Vagina (tissue), 2 donors: ENCODE measurements around the gene TERB1. TPM values are rescaled to one million over a fixed set of nuclear protein-coding genes. Genes with fewer than 3 reads are reported as not detected.

Experiments
- DNase-seq, 2 donors: peaks; one replicate each; pipeline ENCODE4 v3.0.0-alpha.2; 2017; ENCODE audit errors: extremely low spot score in 2 of 2
- H3K27ac ChIP-seq: fragments of 200-600 bp; sonication (generic); one replicate; pipeline ENCODE4 v1.5.1; 2019
- H3K27me3 ChIP-seq: fragments of 200-600 bp; sonication (generic); one replicate; pipeline ENCODE4 v1.5.1; 2019
- H3K36me3 ChIP-seq, 2 donors: fragments of 200-600 bp; sonication (generic); one replicate each; pipeline ENCODE4 v1.5.1; 2017 to 2019
- H3K4me1 ChIP-seq: fragments of 200-600 bp; sonication (generic); one replicate; pipeline ENCODE4 v1.5.1; 2019
- H3K4me3 ChIP-seq, 2 donors: fragments of 200-600 bp; sonication (generic); 1 replicate in 1 of 2; 2 replicates in 1 of 2; pipeline ENCODE4 v1.5.1; 2016 to 2019
- H3K9me3 ChIP-seq: fragments of 200-600 bp; sonication (generic); one replicate; pipeline ENCODE4 v1.5.1; 2019
- POLR2A ChIP-seq, 2 donors: fragments of 450-650 bp; IDR thresholded peaks; one replicate each; pipeline ENCODE4 v1.6.1; 2017; ENCODE audit warnings: antibody characterized with exemption in 2 of 2, mild to moderate bottlenecking in 2 of 2, moderate library complexity in 2 of 2
- POLR2AphosphoS5 ChIP-seq, 2 donors: sonication (generic); formaldehyde crosslinking; IDR thresholded peaks; one replicate each; pipeline ENCODE4 v1.9.0; 2017; ENCODE audit warnings: antibody characterized with exemption in 2 of 2, mild to moderate bottlenecking in 2 of 2, low read depth in 1 of 2; ENCODE audit not compliant: insufficient read depth in 1 of 2
- intact Hi-C: fragments of 100-400 bp; cut with DNase I; formaldehyde crosslinking; loops from one replicate; pipeline ENCODE4 v1.15.1; 2023
- total RNA-seq: library from RNA; depleted of rRNA; stranded (reverse); fragments of >200 nt; gene quantifications from one replicate; pipeline ENCODE4 v1.2.3, GENCODE V29; 2016
- TF ChIP-seq, protein P1 (sequence below), 3 experiments: fragments of 450-650 bp in 2 of 3; fragments of 200-600 bp in 1 of 3; sonication (generic) in 1 of 3; IDR thresholded peaks; one replicate each; pipeline ENCODE4 v1.5.1; 2017 to 2019; ENCODE audit warnings: antibody characterized with exemption in 3 of 3, mild to moderate bottlenecking in 2 of 3, moderate library complexity in 2 of 3

The TERB1 gene
- total RNA-seq, 1 donor from 2014 or later, result not detected

- Histone ChIP-seq H3K27me3 (no peaks in the 10 kb centered on the region), H3K4me3 (no peak overlapping the region), H3K27ac (no peak overlapping the region), H3K9me3 (no peaks in the 10 kb centered on the region), H3K4me1 (peaks cover 17% of the 10 kb centered on the region), H3K36me3 (no peaks in the 10 kb centered on the region)
- peak in 1 of 2 donors; percentile 37 for DNase-seq
- intact Hi-C loops, result no loop called here
- no peak for TF ChIP-seq POLR2A (IDR thresholded peaks at IDR 0.05)
- TF ChIP-seq, protein P1, sequence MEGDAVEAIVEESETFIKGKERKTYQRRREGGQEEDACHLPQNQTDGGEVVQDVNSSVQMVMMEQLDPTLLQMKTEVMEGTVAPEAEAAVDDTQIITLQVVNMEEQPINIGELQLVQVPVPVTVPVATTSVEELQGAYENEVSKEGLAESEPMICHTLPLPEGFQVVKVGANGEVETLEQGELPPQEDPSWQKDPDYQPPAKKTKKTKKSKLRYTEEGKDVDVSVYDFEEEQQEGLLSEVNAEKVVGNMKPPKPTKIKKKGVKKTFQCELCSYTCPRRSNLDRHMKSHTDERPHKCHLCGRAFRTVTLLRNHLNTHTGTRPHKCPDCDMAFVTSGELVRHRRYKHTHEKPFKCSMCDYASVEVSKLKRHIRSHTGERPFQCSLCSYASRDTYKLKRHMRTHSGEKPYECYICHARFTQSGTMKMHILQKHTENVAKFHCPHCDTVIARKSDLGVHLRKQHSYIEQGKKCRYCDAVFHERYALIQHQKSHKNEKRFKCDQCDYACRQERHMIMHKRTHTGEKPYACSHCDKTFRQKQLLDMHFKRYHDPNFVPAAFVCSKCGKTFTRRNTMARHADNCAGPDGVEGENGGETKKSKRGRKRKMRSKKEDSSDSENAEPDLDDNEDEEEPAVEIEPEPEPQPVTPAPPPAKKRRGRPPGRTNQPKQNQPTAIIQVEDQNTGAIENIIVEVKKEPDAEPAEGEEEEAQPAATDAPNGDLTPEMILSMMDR (IDR thresholded peaks at IDR 0.05), result no peak
- TF ChIP-seq POLR2AphosphoS5 (IDR thresholded peaks at IDR 0.05; ENCODE audit: insufficient read depth in 1 of 2, low read depth in 1 of 2), result no peak
These were observed 39.5 kb upstream of the TERB1 start for GRCh38 chr16:66840883-66841282.

- no peaks in the 10 kb centered on the region for H3K36me3 ChIP-seq
- H3K27ac ChIP-seq, result no peak overlapping the region
- no peaks in the 10 kb centered on the region for H3K27me3 ChIP-seq
- DNase-seq, result peak in 1 of 2 donors; percentile 13
- H3K4me3 ChIP-seq, result no peak overlapping the region
- H3K4me1 ChIP-seq, result peaks cover 5% of the 10 kb centered on the region
- TF ChIP-seq POLR2AphosphoS5 (IDR thresholded peaks at IDR 0.05; ENCODE audit: insufficient read depth in 1 of 2, low read depth in 1 of 2), result no peak
- no peak for TF ChIP-seq POLR2A (IDR thresholded peaks at IDR 0.05)
- TF ChIP-seq, protein P1 (IDR thresholded peaks at IDR 0.05), result no peak
- no peaks in the 10 kb centered on the region for H3K9me3 ChIP-seq
- intact Hi-C loops, result no loop called here
These were observed 33.4 kb upstream of the TERB1 start for GRCh38 chr16:66834746-66835145.

DNA sequence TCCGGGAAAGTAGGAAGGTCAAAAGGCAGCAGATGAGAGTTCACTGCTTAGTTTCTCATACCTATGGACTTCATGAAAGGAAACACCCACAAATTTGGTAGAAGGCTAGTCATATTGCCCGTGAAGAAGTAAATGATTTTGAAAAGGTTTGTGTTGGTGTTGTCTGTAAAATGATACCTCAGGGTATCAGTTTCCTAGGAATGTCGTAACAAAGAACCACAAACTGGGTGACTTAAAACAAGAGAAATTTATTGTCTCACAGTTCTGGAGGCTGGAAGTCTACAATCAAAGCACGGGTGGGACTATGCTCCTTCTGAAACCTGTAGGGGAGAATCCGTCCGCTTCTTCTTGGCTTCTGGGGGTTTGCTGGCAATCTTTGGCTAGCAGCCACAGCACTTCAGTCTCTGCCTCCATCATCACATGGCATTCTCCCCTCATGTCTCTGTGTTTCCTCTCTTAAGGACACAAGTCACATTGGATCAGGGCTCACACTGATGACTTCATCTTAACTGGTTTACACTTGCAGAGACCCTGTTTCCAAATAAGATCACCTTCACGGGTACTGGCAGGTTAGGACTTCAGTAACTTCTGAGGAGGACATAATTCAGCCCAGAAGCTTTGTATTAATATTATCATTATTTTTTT lies 31.4 kb upstream of the TERB1 start:
- no peaks in the 10 kb centered on the region for H3K36me3 ChIP-seq
- H3K4me1 ChIP-seq, result peaks cover 20% of the 10 kb centered on the region
- no peaks in the 10 kb centered on the region for H3K27me3 ChIP-seq
- intact Hi-C loops, result no loop called here
- no peaks in the 10 kb centered on the region for H3K9me3 ChIP-seq
- peak in 1 of 2 donors; percentile 49 for DNase-seq
- H3K27ac ChIP-seq, result no peak overlapping the region
- H3K4me3 ChIP-seq, result no peak overlapping the region
- TF ChIP-seq POLR2AphosphoS5 (IDR thresholded peaks at IDR 0.05; ENCODE audit: insufficient read depth in 1 of 2, low read depth in 1 of 2), result no peak
- TF ChIP-seq, protein P1 (IDR thresholded peaks at IDR 0.05), result no peak
- TF ChIP-seq POLR2A (IDR thresholded peaks at IDR 0.05), result no peak

DNA sequence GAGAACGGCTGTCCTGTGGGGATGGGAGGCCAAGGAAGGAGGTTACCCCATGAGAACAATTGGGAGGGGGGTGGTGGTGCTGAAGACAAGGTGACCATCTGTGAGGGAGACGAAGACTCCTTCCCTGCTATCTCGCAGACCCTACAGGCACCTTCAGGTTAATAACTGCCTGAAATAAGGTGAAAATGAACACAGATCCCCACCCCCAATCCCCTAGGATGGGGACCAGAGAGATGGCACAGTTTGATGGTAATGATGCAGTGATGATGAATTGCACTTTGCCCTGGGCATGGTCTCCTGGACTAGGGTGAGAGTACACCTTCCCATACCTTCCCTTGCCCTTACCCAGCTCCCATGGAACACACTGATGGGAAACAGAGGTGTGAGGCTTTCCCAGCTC lies 30.8 kb upstream of the TERB1 start:
- Histone ChIP-seq H3K4me1 (peaks cover 20% of the 10 kb centered on the region), H3K27ac (no peak overlapping the region), H3K9me3 (no peaks in the 10 kb centered on the region), H3K27me3 (no peaks in the 10 kb centered on the region), H3K4me3 (no peak overlapping the region), H3K36me3 (no peaks in the 10 kb centered on the region)
- intact Hi-C loops, result no loop called here
- DNase-seq, result no peak
- TF ChIP-seq POLR2AphosphoS5 (IDR thresholded peaks at IDR 0.05; ENCODE audit: insufficient read depth in 1 of 2, low read depth in 1 of 2) (no peak), POLR2A (IDR thresholded peaks at IDR 0.05) (no peak)
- TF ChIP-seq, protein P1 (IDR thresholded peaks at IDR 0.05), result no peak
